ENCODE data around the gene SETD1A. TPM values are rescaled to one million over a fixed set of nuclear protein-coding genes. Genes with fewer than 3 reads are reported as not detected.

The SETD1A gene
- total RNA-seq, 1 experiment from 2014 or later: 4.1 TPM

GRCh38 chr16:30944352-30944751 is 13.2 kb upstream of the SETD1A start:
- no peak for DNase-seq
- no peak overlapping the region for H3K4me3 ChIP-seq (ENCODE audit: insufficient read depth, low read depth, low read length)
- H3K36me3 ChIP-seq (replicated peaks; ENCODE audit: control insufficient read depth, insufficient read depth, low read length): peaks cover 17% of the 10 kb centered on the region
- H3K27me3 ChIP-seq (ENCODE audit: control insufficient read depth, insufficient read depth, low read length): no peaks in the 10 kb centered on the region

GRCh38 chr16:30946671-30947540 is 10.6 kb upstream of the SETD1A start:
- Histone ChIP-seq H3K4me3 (ENCODE audit: insufficient read depth, low read depth, low read length) (no peak overlapping the region), H3K27me3 (ENCODE audit: control insufficient read depth, insufficient read depth, low read length) (no peaks in the 10 kb centered on the region), H3K36me3 (replicated peaks; ENCODE audit: control insufficient read depth, insufficient read depth, low read length) (peaks cover 17% of the 10 kb centered on the region)
- DNase-seq: no peak

- peak; percentile 79 for DNase-seq
- peak overlapping the region; percentile 46 for H3K4me3 ChIP-seq (ENCODE audit: insufficient read depth, low read depth, low read length)
Observed at GRCh38 chr16:30947541-30947858, 10.1 kb upstream of the SETD1A start.

GRCh38 chr16:30947859-30948666 is 9.5 kb upstream of the SETD1A start:
- Histone ChIP-seq H3K27me3 (ENCODE audit: control insufficient read depth, insufficient read depth, low read length) (no peaks in the 10 kb centered on the region), H3K4me3 (ENCODE audit: insufficient read depth, low read depth, low read length) (peak overlapping the region; percentile 79), H3K36me3 (replicated peaks; ENCODE audit: control insufficient read depth, insufficient read depth, low read length) (peaks cover 8% of the 10 kb centered on the region)
- peak; percentile 99 for DNase-seq

More at GRCh38 chr16:30947541-30947858, 10.1 kb upstream of the SETD1A start:
- Histone ChIP-seq H3K27me3 (ENCODE audit: control insufficient read depth, insufficient read depth, low read length) (no peaks in the 10 kb centered on the region), H3K36me3 (replicated peaks; ENCODE audit: control insufficient read depth, insufficient read depth, low read length) (peaks cover 13% of the 10 kb centered on the region)

GRCh38 chr16:30948667-30949649 is 8.6 kb upstream of the SETD1A start, which contains the start of gene ORAI3:
Gene ORAI3 (plus strand): TSS chr16:30949068. CDS start chr16:30949290, 222 bp downstream.
- DNase-seq: peak; percentile 86
- H3K4me3 ChIP-seq (ENCODE audit: insufficient read depth, low read depth, low read length): peak within 1 kb of the TSS; percentile 79
- H3K27me3 ChIP-seq (ENCODE audit: control insufficient read depth, insufficient read depth, low read length): no peaks in the 10 kb centered on the region
- H3K36me3 ChIP-seq (replicated peaks; ENCODE audit: control insufficient read depth, insufficient read depth, low read length): peaks cover 6% of the 10 kb centered on the region

GRCh38 chr16:30949650-30950515 is 7.7 kb upstream of the SETD1A start:
- Histone ChIP-seq H3K27me3 (ENCODE audit: control insufficient read depth, insufficient read depth, low read length) (no peaks in the 10 kb centered on the region), H3K4me3 (ENCODE audit: insufficient read depth, low read depth, low read length) (peak overlapping the region; percentile 79), H3K36me3 (replicated peaks; ENCODE audit: control insufficient read depth, insufficient read depth, low read length) (peaks cover 2% of the 10 kb centered on the region)
- DNase-seq: no peak

- Histone ChIP-seq H3K36me3 (replicated peaks; ENCODE audit: control insufficient read depth, insufficient read depth, low read length) (no peaks in the 10 kb centered on the region; the same call in none of the 2 replicates), H3K4me3 (ENCODE audit: insufficient read depth, low read depth, low read length) (no peak overlapping the region; the same call in 1 of the 2 replicates), H3K27me3 (ENCODE audit: control insufficient read depth, insufficient read depth, low read length) (no peaks in the 10 kb centered on the region)
- no peak for DNase-seq
Observed at GRCh38 chr16:30950516-30951065, 7.0 kb upstream of the SETD1A start.

GRCh38 chr16:30951193-30951592 is 6.4 kb upstream of the SETD1A start:
- Histone ChIP-seq H3K36me3 (replicated peaks; ENCODE audit: control insufficient read depth, insufficient read depth, low read length) (no peaks in the 10 kb centered on the region; the same call in none of the 2 replicates), H3K4me3 (ENCODE audit: insufficient read depth, low read depth, low read length) (no peak overlapping the region), H3K27me3 (ENCODE audit: control insufficient read depth, insufficient read depth, low read length) (no peaks in the 10 kb centered on the region)
- no peak for DNase-seq

GRCh38 chr16:30951750-30952149 is 5.8 kb upstream of the SETD1A start:
- H3K36me3 ChIP-seq (replicated peaks; ENCODE audit: control insufficient read depth, insufficient read depth, low read length): no peaks in the 10 kb centered on the region; the same call in none of the 2 replicates
- no peaks in the 10 kb centered on the region for H3K27me3 ChIP-seq (ENCODE audit: control insufficient read depth, insufficient read depth, low read length)
- H3K4me3 ChIP-seq (ENCODE audit: insufficient read depth, low read depth, low read length): no peak overlapping the region
- DNase-seq: no peak

GRCh38 chr16:30953111-30953510 is 4.4 kb upstream of the SETD1A start:
- H3K36me3 ChIP-seq (replicated peaks; ENCODE audit: control insufficient read depth, insufficient read depth, low read length): no peaks in the 10 kb centered on the region
- H3K27me3 ChIP-seq (ENCODE audit: control insufficient read depth, insufficient read depth, low read length): no peaks in the 10 kb centered on the region
- no peak for DNase-seq
- H3K4me3 ChIP-seq (ENCODE audit: insufficient read depth, low read depth, low read length): no peak overlapping the region

GRCh38 chr16:30953511-30954124 is 3.9 kb upstream of the SETD1A start:
- Histone ChIP-seq H3K36me3 (replicated peaks; ENCODE audit: control insufficient read depth, insufficient read depth, low read length) (no peaks in the 10 kb centered on the region), H3K4me3 (ENCODE audit: insufficient read depth, low read depth, low read length) (no peak overlapping the region), H3K27me3 (ENCODE audit: control insufficient read depth, insufficient read depth, low read length) (no peaks in the 10 kb centered on the region)
- DNase-seq: peak; percentile 90

GRCh38 chr16:30954993-30955392 is 2.6 kb upstream of the SETD1A start:
- Histone ChIP-seq H3K4me3 (ENCODE audit: insufficient read depth, low read depth, low read length) (no peak overlapping the region), H3K27me3 (ENCODE audit: control insufficient read depth, insufficient read depth, low read length) (no peaks in the 10 kb centered on the region), H3K36me3 (replicated peaks; ENCODE audit: control insufficient read depth, insufficient read depth, low read length) (peaks cover 12% of the 10 kb centered on the region)
- DNase-seq: no peak
